GM23338 (cell line): ENCODE results near the gene DHFR. TPM values are rescaled to one million over a fixed set of nuclear protein-coding genes. Genes with fewer than 3 reads are reported as not detected.

Source experiments
- ATAC-seq: fragments of 200-7000 bp; cut with Tn5 transposase; 3 replicates; pipeline ENCODE4 v1.9.1; 2020
- DNase-seq: peaks from one replicate; pipeline ENCODE4 v3.0.0-alpha.2; 2015; ENCODE audit warnings: low spot score
- H2AFZ ChIP-seq: fragments of 200-600 bp; sonication (generic); 2 replicates; pipeline ENCODE4 v1.8.0; 2016; ENCODE audit warnings: antibody characterized with exemption, mild to moderate bottlenecking, moderate library complexity
- H3F3A ChIP-seq: fragments of 200-600 bp; sonication (generic); replicated peaks from 2 replicates; pipeline ENCODE4 v1.8.0; 2017; ENCODE audit warnings: antibody characterized with exemption, mixed run types, low read depth
- H3K27ac ChIP-seq: fragments of 200-600 bp; sonication (generic); 2 replicates; pipeline ENCODE4 v1.6.1; 2016; ENCODE audit warnings: low read depth
- H3K27me3 ChIP-seq: fragments of 200-600 bp; sonication (generic); 2 replicates; pipeline ENCODE4 v1.8.0; 2016; ENCODE audit warnings: mild to moderate bottlenecking, mixed run types, moderate library complexity; ENCODE audit not compliant: insufficient read depth
- H3K36me3 ChIP-seq: fragments of 200-600 bp; sonication (generic); 2 replicates; pipeline ENCODE4 v1.8.0; 2016; ENCODE audit warnings: mild to moderate bottlenecking; ENCODE audit not compliant: insufficient read depth
- H3K4me1 ChIP-seq: fragments of 200-600 bp; sonication (generic); 2 replicates; pipeline ENCODE4 v1.8.0; 2016; ENCODE audit warnings: mild to moderate bottlenecking, moderate library complexity; ENCODE audit not compliant: insufficient read depth
- H3K4me2 ChIP-seq: fragments of 200-600 bp; sonication (generic); 2 replicates; pipeline ENCODE4 v1.7.1; 2017; ENCODE audit warnings: mixed run types
- H3K4me3 ChIP-seq: fragments of 200-600 bp; sonication (generic); 2 replicates; pipeline ENCODE4 v1.6.1; 2016; ENCODE audit warnings: mixed run types
- H3K79me2 ChIP-seq: fragments of 200-600 bp; sonication (generic); replicated peaks from 2 replicates; pipeline ENCODE4 v1.8.0; 2017; ENCODE audit warnings: mild to moderate bottlenecking; ENCODE audit not compliant: insufficient read depth
- H3K9me2 ChIP-seq: fragments of 200-600 bp; sonication (generic); 2 replicates; pipeline ENCODE4 v1.8.0; 2017; ENCODE audit not compliant: insufficient read depth
- H4K20me1 ChIP-seq: fragments of 200-600 bp; sonication (generic); replicated peaks from 2 replicates; pipeline ENCODE4 v1.8.0; 2017; ENCODE audit warnings: mild to moderate bottlenecking; ENCODE audit not compliant: insufficient read depth
- H3K27ac Mint-ChIP-seq: 2 replicates; pipeline ENCODE4 v1.8.0; 2020; ENCODE audit warnings: inconsistent platforms, mild to moderate bottlenecking, moderate library complexity, mixed read lengths
- H3K27me3 Mint-ChIP-seq: 3 replicates; pipeline ENCODE4 v1.8.0; 2022; ENCODE audit warnings: low read depth, mild to moderate bottlenecking, moderate library complexity, mixed read lengths, inconsistent platforms; ENCODE audit not compliant: insufficient read depth, poor library complexity
- H3K36me3 Mint-ChIP-seq: 3 replicates; pipeline ENCODE4 v1.8.0; 2021; ENCODE audit warnings: low read depth, mild to moderate bottlenecking, inconsistent platforms, moderate library complexity, mixed read lengths
- H3K4me1 Mint-ChIP-seq: 3 replicates; pipeline ENCODE4 v1.8.0; 2020; ENCODE audit warnings: mild to moderate bottlenecking, inconsistent platforms, mixed read lengths
- H3K4me3 Mint-ChIP-seq: 3 replicates; pipeline ENCODE4 v1.8.0; 2021; ENCODE audit warnings: moderate library complexity, mild to moderate bottlenecking, inconsistent platforms, mixed read lengths
- H3K9me3 Mint-ChIP-seq: 3 replicates; pipeline ENCODE4 v1.8.0; 2020; ENCODE audit warnings: moderate library complexity, mild to moderate bottlenecking, inconsistent platforms, mixed read lengths
- CTCF ChIP-seq, 2 experiments: fragments of 200-600 bp in 1 of 2; sonication (generic) in 1 of 2; conservative IDR thresholded peaks; 2 replicates each; pipeline versions ENCODE4 v1.5.1 to v1.6.1; 2016 to 2017; ENCODE audit warnings: antibody characterized with exemption in 2 of 2, low read depth in 2 of 2, mild to moderate bottlenecking in 2 of 2, moderate library complexity in 1 of 2
- ETS1 ChIP-seq: IDR thresholded peaks from 2 replicates; pipeline ENCODE4 v1.6.1; 2016; ENCODE audit warnings: antibody characterized with exemption
- JUNB ChIP-seq: IDR thresholded peaks from one replicate; pipeline ENCODE4 v1.6.1; 2016; ENCODE audit warnings: antibody characterized with exemption; ENCODE audit not compliant: unreplicated experiment
- NANOG ChIP-seq: IDR thresholded peaks from 2 replicates; pipeline ENCODE4 v1.6.1; 2016; ENCODE audit warnings: antibody characterized with exemption, borderline replicate concordance
- REST ChIP-seq: IDR thresholded peaks from one replicate; pipeline ENCODE4 v1.6.1; 2018; ENCODE audit warnings: antibody characterized with exemption; ENCODE audit not compliant: unreplicated experiment
- STAT1 ChIP-seq: IDR thresholded peaks from one replicate; pipeline ENCODE4 v1.6.1; 2016; ENCODE audit warnings: antibody characterized with exemption; ENCODE audit not compliant: unreplicated experiment
- ZNF462 ChIP-seq: fragments of 250-450 bp; sonication (Bioruptor Pico); IDR thresholded peaks from 2 replicates; pipeline ENCODE4 v1.5.0; 2020; ENCODE audit warnings: mild to moderate bottlenecking, moderate library complexity
- polyA plus RNA-seq: library from polyadenylated mRNA; unstranded; fragments of >200 nt; fragmentation: Nextera tagmentation; extraction: Ambion mirVana; gene quantifications from 2 replicates; pipeline ENCODE4 v1.2.1, GENCODE V29; 2016
- total RNA-seq: library from RNA; depleted of rRNA; stranded (reverse); fragments of >200 nt; shearing (Covaris generic); gene quantifications from 2 replicates; pipeline ENCODE4 v1.2.3, GENCODE V29; 2014

The DHFR gene
- total and polyA plus RNA-seq, 2 experiments from 2014 or later, result 56.2 to 95.6 TPM

- TF ChIP-seq JUNB (no peak), NANOG (no peak), ZNF462 (no peak), CTCF (conservative IDR thresholded peaks at IDR 0.05; ENCODE audit: low read depth in 2 of 2) (no peak)
These were observed 77.1 kb downstream of the DHFR start (continued) for GRCh38 chr5:80577707-80578106.

- no peak for ATAC-seq
- DNase-seq, result no peak
- no peaks in the 10 kb centered on the region; the same call in 2 of the 3 replicates for H3K9me3 Mint-ChIP-seq
- Histone ChIP-seq H3K4me1 (no peaks in the 10 kb centered on the region), H3K27me3 (peaks cover 10% of the 10 kb centered on the region; the same call in 1 of the 2 replicates), H3K79me2 (no peaks in the 10 kb centered on the region), H3K36me3 (no peaks in the 10 kb centered on the region), H3K4me3 (no peak overlapping the region), H3K9me2 (no peaks in the 10 kb centered on the region), H2AFZ (no peak overlapping the region), H3K27ac (no peak overlapping the region), H4K20me1 (no peaks in the 10 kb centered on the region), H3F3A (no peaks in the 10 kb centered on the region), H3K4me2 (no peak overlapping the region)
- H3K27ac Mint-ChIP-seq, result no peak overlapping the region
- H3K4me3 Mint-ChIP-seq, result no peak overlapping the region
- H3K27me3 Mint-ChIP-seq, result peaks cover 11% of the 10 kb centered on the region
- H3K4me1 Mint-ChIP-seq, result no peaks in the 10 kb centered on the region; the same call in 2 of the 3 replicates
- no peaks in the 10 kb centered on the region for H3K36me3 Mint-ChIP-seq
- TF ChIP-seq ETS1 (no peak), REST (no peak), STAT1 (no peak)
These were observed 78.4 kb downstream of the DHFR start for GRCh38 chr5:80576383-80576782.
